CD14-positive monocyte (primary cell): Measurements from ENCODE around the gene ANO7. TPM values are rescaled to one million over a fixed set of nuclear protein-coding genes. Genes with fewer than 3 reads are reported as not detected.

Experiments used
- DNase-seq, 3 donors: peaks; one replicate each; pipeline ENCODE4 v3.0.0-alpha.2; 2011 to 2022
- H2AFZ ChIP-seq: 2 replicates; pipeline ENCODE4 v1.6.0; 2012; ENCODE audit warnings: mild to moderate bottlenecking, low read depth, low read length, inconsistent platforms; ENCODE audit not compliant: insufficient read depth, poor library complexity, severe bottlenecking
- H3K27ac ChIP-seq, 2 donors: 1 replicate in 1 of 2; 2 replicates in 1 of 2; pipeline ENCODE4 v1.5.1; 2012 to 2013; ENCODE audit warnings: low read length in 2 of 2, control low read depth in 1 of 2, inconsistent platforms in 1 of 2, low read depth in 1 of 2, mild to moderate bottlenecking in 1 of 2
- H3K27me3 ChIP-seq, 2 donors: one replicate each; pipeline versions ENCODE4 v1.6.0 to v1.6.1; 2011 to 2013; ENCODE audit warnings: low read length in 2 of 2; ENCODE audit not compliant: control insufficient read depth in 2 of 2, insufficient read depth in 2 of 2
- H3K36me3 ChIP-seq, 2 donors: replicated peaks in 1 of 2; 1 replicate in 1 of 2; 2 replicates in 1 of 2; pipeline versions ENCODE4 v1.5.1 to v1.6.1; 2012 to 2013; ENCODE audit warnings: low read length in 2 of 2, control low read depth in 1 of 2, inconsistent platforms in 1 of 2, mild to moderate bottlenecking in 1 of 2; ENCODE audit not compliant: insufficient read depth in 2 of 2, control insufficient read depth in 1 of 2
- H3K4me1 ChIP-seq, 2 donors: 1 replicate in 1 of 2; 2 replicates in 1 of 2; pipeline versions ENCODE4 v1.5.1 to v1.6.1; 2012 to 2013; ENCODE audit warnings: low read length in 2 of 2, control low read depth in 1 of 2, inconsistent platforms in 1 of 2, mild to moderate bottlenecking in 1 of 2, moderate library complexity in 1 of 2; ENCODE audit not compliant: insufficient read depth in 2 of 2, control insufficient read depth in 1 of 2
- H3K4me2 ChIP-seq: replicated peaks from 2 replicates; pipeline ENCODE3; 2012; ENCODE audit warnings: low read length, moderate library complexity, mild to moderate bottlenecking; ENCODE audit not compliant: poor library complexity, severe bottlenecking; ENCODE audit errors: extremely low read depth
- H3K4me3 ChIP-seq, 3 experiments: fragments of 200-600 bp in 1 of 3; sonication (generic) in 1 of 3; replicated peaks in 1 of 3; 1 replicate in 2 of 3; 2 replicates in 1 of 3; pipeline ENCODE4 v1.5.1; 2011 to 2013; ENCODE audit warnings: low read length in 3 of 3, mild to moderate bottlenecking in 3 of 3, control low read depth in 2 of 3, low read depth in 2 of 3, inconsistent platforms in 1 of 3, moderate library complexity in 1 of 3
- H3K79me2 ChIP-seq: 2 replicates; pipeline ENCODE4 v1.6.0; 2012; ENCODE audit warnings: mild to moderate bottlenecking, control low read depth, inconsistent platforms, low read length, moderate library complexity; ENCODE audit not compliant: insufficient read depth
- H3K9ac ChIP-seq: 2 replicates; pipeline ENCODE4 v1.6.0; 2017; ENCODE audit warnings: low read length, mild to moderate bottlenecking; ENCODE audit not compliant: insufficient read depth, poor library complexity, severe bottlenecking
- H3K9me3 ChIP-seq, 2 donors: replicated peaks in 1 of 2; 1 replicate in 1 of 2; 2 replicates in 1 of 2; pipeline versions ENCODE4 v1.5.1 to v1.6.1; 2012 to 2013; ENCODE audit warnings: low read length in 2 of 2, control low read depth in 1 of 2; ENCODE audit not compliant: control insufficient read depth in 1 of 2, insufficient read depth in 1 of 2
- H4K20me1 ChIP-seq: 2 replicates; pipeline ENCODE4 v1.6.0; 2012; ENCODE audit warnings: mild to moderate bottlenecking, low read length, control low read depth, moderate library complexity; ENCODE audit not compliant: insufficient read depth
- H3K27ac Mint-ChIP-seq, 7 donors: one replicate each; pipeline ENCODE4 v1.8.0; 2020; ENCODE audit warnings: mild to moderate bottlenecking in 7 of 7, mixed read lengths in 7 of 7, moderate library complexity in 6 of 7, inconsistent platforms in 2 of 7
- H3K27me3 Mint-ChIP-seq, 3 donors: one replicate each; pipeline ENCODE4 v1.8.0; 2021 to 2022; ENCODE audit warnings: low read depth in 3 of 3, mild to moderate bottlenecking in 3 of 3, mixed read lengths in 3 of 3, moderate library complexity in 3 of 3, inconsistent platforms in 1 of 3
- H3K36me3 Mint-ChIP-seq, 2 donors: one replicate each; pipeline ENCODE4 v1.8.0; 2020; ENCODE audit warnings: mixed read lengths in 2 of 2, inconsistent platforms in 1 of 2, mild to moderate bottlenecking in 1 of 2
- H3K4me1 Mint-ChIP-seq: one replicate; pipeline ENCODE4 v1.8.0; 2020; ENCODE audit warnings: mild to moderate bottlenecking, mixed read lengths
- H3K4me3 Mint-ChIP-seq, 2 donors: one replicate each; pipeline ENCODE4 v1.8.0; 2020; ENCODE audit warnings: mild to moderate bottlenecking in 2 of 2, mixed read lengths in 2 of 2, moderate library complexity in 1 of 2
- H3K9me3 Mint-ChIP-seq, 7 donors: one replicate each; pipeline ENCODE4 v1.8.0; 2020 to 2022; ENCODE audit warnings: mixed read lengths in 7 of 7, mild to moderate bottlenecking in 6 of 7, moderate library complexity in 6 of 7, inconsistent platforms in 2 of 7
- CTCF ChIP-seq: fragments of 200-600 bp; IDR thresholded peaks from one replicate; pipeline ENCODE4 v1.8.0; 2022; ENCODE audit warnings: antibody characterized with exemption, mild to moderate bottlenecking
- WGBS: methylation state at CpG from one replicate; pipeline ENCODE4 v1.1.5; 2013; ENCODE audit warnings: missing lambda C conversion rate; ENCODE audit not compliant: insufficient coverage; 5-methylcytosine and 5-hydroxymethylcytosine counted together
- intact Hi-C, 2 donors: fragments of 100-400 bp; cut with micrococcal nuclease; formaldehyde crosslinking; loops; one replicate each; pipeline versions ENCODE4 v1.15.0 to v1.15.1; 2023
- polyA plus RNA-seq, 3 donors: library from polyadenylated mRNA; depleted of rRNA in 1 of 3; unstranded in 2 of 3; stranded (reverse) in 1 of 3; fragments of 300-500 nt in 2 of 3; fragments of >200 nt in 1 of 3; fragmentation: Illumina TruSeq in 2 of 3; gene quantifications; 1 replicate in 2 of 3; 2 replicates in 1 of 3; pipeline ENCODE4 v1.2.3, GENCODE V29; 2012 to 2021

The ANO7 gene
- polyA plus RNA-seq, 3 donors, result 0.03 TPM; not detected in 2

- Mint-ChIP-seq H3K27ac (peak overlapping the region in 1 of 7 donors; percentile 59), H3K27me3 (peaks cover 0 to 2% (median 1%) of the 10 kb centered on the region in 3 donors), H3K4me1 (no peaks in the 10 kb centered on the region), H3K36me3 (peaks cover 18 to 26% of the 10 kb centered on the region in 2 donors), H3K4me3 (no peak overlapping the region), H3K9me3 (no peaks in the 10 kb centered on the region)
- no peaks in the 10 kb centered on the region for H4K20me1 ChIP-seq
- no peak overlapping the region for H3K27ac ChIP-seq
- no peaks in the 10 kb centered on the region for H3K9me3 ChIP-seq
- no peak overlapping the region for H3K4me2 ChIP-seq
- no peak overlapping the region for H3K4me3 ChIP-seq
- H3K9ac ChIP-seq, result no peak overlapping the region
- H3K79me2 ChIP-seq, result no peaks in the 10 kb centered on the region
- no peak for DNase-seq
- peaks cover 5 to 36% of the 10 kb centered on the region in 2 donors for H3K36me3 ChIP-seq
- 97% methylated on average over 3 of the region's 6 CpGs for WGBS
- no peaks in the 10 kb centered on the region for H3K27me3 ChIP-seq
- no peaks in the 10 kb centered on the region for H3K4me1 ChIP-seq
- intact Hi-C loops, result no loop called here
- no peak overlapping the region for H2AFZ ChIP-seq
- no peak for TF ChIP-seq CTCF
Measured at GRCh38 chr2:241142063-241142462, 46.4 kb upstream of the ANO7 start.

- H3K27me3 ChIP-seq, result no peaks in the 10 kb centered on the region
- no peaks in the 10 kb centered on the region for H3K9me3 ChIP-seq
- peaks cover 5 to 34% of the 10 kb centered on the region in 2 donors for H3K36me3 ChIP-seq
- no peaks in the 10 kb centered on the region for H4K20me1 ChIP-seq
- intact Hi-C loops, result no loop called here
- H3K4me1 ChIP-seq, result no peaks in the 10 kb centered on the region
- Mint-ChIP-seq H3K27me3 (peaks cover 0 to 2% (median 1%) of the 10 kb centered on the region in 3 donors), H3K36me3 (peaks cover 18 to 26% of the 10 kb centered on the region in 2 donors), H3K27ac (no peak overlapping the region), H3K4me3 (no peak overlapping the region), H3K9me3 (no peaks in the 10 kb centered on the region), H3K4me1 (no peaks in the 10 kb centered on the region)
- no peak overlapping the region for H3K4me3 ChIP-seq
- no peaks in the 10 kb centered on the region for H3K79me2 ChIP-seq
- no peak overlapping the region for H3K4me2 ChIP-seq
- no peak for TF ChIP-seq CTCF
- DNase-seq, result no peak
- no peak overlapping the region for H3K9ac ChIP-seq
- WGBS, result 87% methylated on average over 9 of the region's 9 CpGs
- H2AFZ ChIP-seq, result no peak overlapping the region
- H3K27ac ChIP-seq, result no peak overlapping the region
Measured at GRCh38 chr2:241142593-241142992, 45.9 kb upstream of the ANO7 start.
